Kidney epithelial cell (primary cell): ENCODE data around the gene ZNF236. TPM values are rescaled to one million over a fixed set of nuclear protein-coding genes. Genes with fewer than 3 reads are reported as not detected.

ENCODE experiments used
- DNase-seq: peaks from one replicate; pipeline ENCODE4 v3.0.0-alpha.2; 2010; ENCODE audit warnings: low read depth
- H3K27me3 ChIP-seq: 2 replicates; pipeline ENCODE4 v1.6.0; 2011; ENCODE audit warnings: low read length; ENCODE audit not compliant: control insufficient read depth, insufficient read depth
- H3K36me3 ChIP-seq: 2 replicates; pipeline ENCODE4 v1.5.1; 2011; ENCODE audit warnings: low read length; ENCODE audit not compliant: control insufficient read depth, insufficient read depth
- H3K4me3 ChIP-seq: 2 replicates; pipeline ENCODE4 v1.5.1; 2011; ENCODE audit warnings: low read depth, mild to moderate bottlenecking, control low read depth, low read length
- CTCF ChIP-seq: IDR thresholded peaks from 2 replicates; pipeline ENCODE4 v1.5.1; 2011; ENCODE audit warnings: mild to moderate bottlenecking, moderate library complexity, low read length, control low read depth, inconsistent platforms; ENCODE audit not compliant: insufficient read depth, poor library complexity, severe bottlenecking
- total RNA-seq: library from RNA; depleted of rRNA; stranded (reverse); fragments of >200 nt; gene quantifications from 2 replicates; pipeline ENCODE4 v1.2.3, GENCODE V29; 2015

The ZNF236 gene
- total RNA-seq, 1 donor from 2014 or later, result 7.8 TPM

GRCh38 chr18:76972241-76972640 is 149.9 kb downstream of the ZNF236 start:
- Histone ChIP-seq H3K4me3 (no peak overlapping the region), H3K27me3 (no peaks in the 10 kb centered on the region), H3K36me3 (no peaks in the 10 kb centered on the region)
- no peak for TF ChIP-seq CTCF
- no peak for DNase-seq

GRCh38 chr18:76972846-76973519 is 150.6 kb downstream of the ZNF236 start:
- Histone ChIP-seq H3K36me3 (no peaks in the 10 kb centered on the region), H3K27me3 (no peaks in the 10 kb centered on the region), H3K4me3 (no peak overlapping the region)
- DNase-seq, result no peak
- TF ChIP-seq CTCF, result no peak

DNA sequence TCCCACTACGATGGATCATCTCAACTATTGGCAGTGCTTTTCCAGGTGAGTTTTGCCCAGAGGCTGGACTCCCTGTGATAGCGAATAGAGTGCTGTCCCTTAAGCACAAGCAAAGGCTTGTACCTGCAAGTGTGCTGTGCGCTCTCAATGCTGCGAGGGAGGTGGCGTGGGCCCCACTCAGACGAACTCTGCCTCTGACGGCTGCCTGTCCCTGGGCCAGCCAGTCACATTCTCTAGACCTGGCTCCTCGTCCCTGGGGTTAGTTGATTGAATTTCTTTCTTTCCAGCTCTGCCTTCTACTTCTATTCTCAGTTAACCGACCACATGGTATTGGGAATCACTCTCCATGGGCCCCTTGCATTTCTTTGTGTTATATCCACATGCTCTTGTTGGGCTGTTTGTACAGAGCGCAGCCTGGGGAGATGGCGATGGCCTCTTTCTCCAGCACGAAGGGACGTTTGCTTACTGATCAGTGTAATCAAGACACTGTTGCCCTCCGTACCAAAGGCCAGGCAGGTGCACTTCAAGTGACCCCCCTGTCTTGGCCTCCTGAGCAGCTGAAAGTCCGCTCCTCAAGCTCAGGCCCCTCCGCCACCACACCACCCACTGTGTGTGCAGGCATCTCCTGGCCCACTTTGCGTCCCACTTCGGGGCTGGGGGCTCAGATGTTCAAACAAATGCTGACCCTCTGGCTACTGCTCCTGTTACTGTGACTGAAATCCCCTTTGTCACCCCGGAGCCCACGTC is 151.3 kb downstream of the ZNF236 start:
- Histone ChIP-seq H3K27me3 (no peaks in the 10 kb centered on the region), H3K4me3 (no peak overlapping the region), H3K36me3 (no peaks in the 10 kb centered on the region)
- TF ChIP-seq CTCF, result no peak
- DNase-seq, result no peak

DNA sequence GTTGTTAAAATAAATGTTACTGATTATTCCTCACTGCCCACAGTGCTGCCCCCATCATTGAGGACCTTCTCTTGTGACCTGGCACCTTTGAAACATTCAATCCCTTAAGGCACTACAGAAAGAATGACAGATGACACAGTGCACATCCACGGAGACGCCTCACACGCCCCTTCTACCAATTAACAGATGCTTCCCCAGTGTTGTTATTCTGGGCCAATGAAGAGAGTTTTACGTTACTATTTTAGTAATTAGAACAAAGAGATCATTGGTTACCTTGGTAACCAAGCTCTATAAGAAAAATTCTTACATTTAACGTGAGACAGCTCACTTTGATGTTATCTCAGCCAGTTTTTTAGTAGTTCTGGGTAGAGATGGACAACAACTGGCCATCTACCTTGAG is 152.0 kb downstream of the ZNF236 start:
- no peak for TF ChIP-seq CTCF
- Histone ChIP-seq H3K36me3 (no peaks in the 10 kb centered on the region), H3K4me3 (no peak overlapping the region), H3K27me3 (no peaks in the 10 kb centered on the region)
- no peak for DNase-seq

- Histone ChIP-seq H3K27me3 (peaks cover 2% of the 10 kb centered on the region), H3K4me3 (no peak overlapping the region), H3K36me3 (no peaks in the 10 kb centered on the region)
- no peak for TF ChIP-seq CTCF
- DNase-seq, result no peak
These were observed 153.3 kb downstream of the ZNF236 start for GRCh38 chr18:76975577-76976110.
